NT2/D1 (cell line): Measurements from ENCODE around the gene CIAO2A.

Experiments
- SUZ12 ChIP-seq: IDR thresholded peaks from 2 replicates; pipeline ENCODE4 v1.6.1; 2011; ENCODE audit not compliant: insufficient read length, insufficient read depth; ENCODE audit errors: extremely low read depth
- ZNF274 ChIP-seq: IDR thresholded peaks from 2 replicates; pipeline ENCODE4 v1.6.1; 2011; ENCODE audit warnings: mild to moderate bottlenecking, low read depth, low read length

GRCh38 chr15:64050281-64051092, 43.2 kb downstream of the CIAO2A start:
- no peak for TF ChIP-seq ZNF274
- no peak for TF ChIP-seq SUZ12
